GM13977 (cell line): Measurements from ENCODE around the gene IRS2.

ENCODE experiments used
- DNase-seq: peaks from one replicate; pipeline ENCODE4 v3.0.0; 2012; ENCODE audit warnings: low spot score
- CTCF ChIP-seq: IDR thresholded peaks from 2 replicates; pipeline ENCODE4 v1.5.1; 2012; ENCODE audit warnings: mild to moderate bottlenecking, control low read depth; ENCODE audit not compliant: insufficient read depth; ENCODE audit errors: extremely low read depth, missing control alignments
- in situ Hi-C: fragments of 300-500 bp; cut with MboI; formaldehyde crosslinking; loops from one replicate; pipeline ENCODE4 v1.12.0; 2022; ENCODE audit warnings: low sequenced_read_pairs, low pct_unique_long_range_greater_than_20kb, mixed read lengths, inconsistent platforms; ENCODE audit not compliant: unreplicated experiment

IRS2 gene

GRCh38 chr13:109767023-109767422 lies 19.4 kb downstream of the IRS2 start:
- TF ChIP-seq CTCF, result no peak
- in situ Hi-C loops, result no loop called here
- no peak for DNase-seq

GRCh38 chr13:109764470-109765291 lies 21.7 kb downstream of the IRS2 start:
- in situ Hi-C loops, result no loop called here
- no peak for DNase-seq
- TF ChIP-seq CTCF, result no peak

- DNase-seq, result no peak
- in situ Hi-C loops, result no loop called here
- no peak for TF ChIP-seq CTCF
These were observed 22.3 kb downstream of the IRS2 start for GRCh38 chr13:109764045-109764444.

- in situ Hi-C loops, result no loop called here
- no peak for DNase-seq
- TF ChIP-seq CTCF, result no peak
These were observed 23.6 kb downstream of the IRS2 start for GRCh38 chr13:109762791-109763190.

- in situ Hi-C loops, result no loop called here
- no peak for DNase-seq
- TF ChIP-seq CTCF, result no peak
These were observed 24.7 kb downstream of the IRS2 start for GRCh38 chr13:109761695-109762094.

GRCh38 chr13:109760951-109761350 lies 25.4 kb downstream of the IRS2 start:
- in situ Hi-C loops, result no loop called here
- no peak for TF ChIP-seq CTCF
- DNase-seq, result no peak

- no peak for TF ChIP-seq CTCF
- no peak for DNase-seq
- in situ Hi-C loops, result no loop called here
These were observed 26.0 kb downstream of the IRS2 start for GRCh38 chr13:109760402-109760801.
